ENCODE data around the gene ABRAXAS1. TPM values are rescaled to one million over a fixed set of nuclear protein-coding genes. Genes with fewer than 3 reads are reported as not detected.

Gene ABRAXAS1
- total and polyA plus RNA-seq, 2 of the 8 experiments (the other 6 are each of a cell fraction or from before 2014, with no cell fraction given): 11.4 to 32.1 TPM

DNA sequence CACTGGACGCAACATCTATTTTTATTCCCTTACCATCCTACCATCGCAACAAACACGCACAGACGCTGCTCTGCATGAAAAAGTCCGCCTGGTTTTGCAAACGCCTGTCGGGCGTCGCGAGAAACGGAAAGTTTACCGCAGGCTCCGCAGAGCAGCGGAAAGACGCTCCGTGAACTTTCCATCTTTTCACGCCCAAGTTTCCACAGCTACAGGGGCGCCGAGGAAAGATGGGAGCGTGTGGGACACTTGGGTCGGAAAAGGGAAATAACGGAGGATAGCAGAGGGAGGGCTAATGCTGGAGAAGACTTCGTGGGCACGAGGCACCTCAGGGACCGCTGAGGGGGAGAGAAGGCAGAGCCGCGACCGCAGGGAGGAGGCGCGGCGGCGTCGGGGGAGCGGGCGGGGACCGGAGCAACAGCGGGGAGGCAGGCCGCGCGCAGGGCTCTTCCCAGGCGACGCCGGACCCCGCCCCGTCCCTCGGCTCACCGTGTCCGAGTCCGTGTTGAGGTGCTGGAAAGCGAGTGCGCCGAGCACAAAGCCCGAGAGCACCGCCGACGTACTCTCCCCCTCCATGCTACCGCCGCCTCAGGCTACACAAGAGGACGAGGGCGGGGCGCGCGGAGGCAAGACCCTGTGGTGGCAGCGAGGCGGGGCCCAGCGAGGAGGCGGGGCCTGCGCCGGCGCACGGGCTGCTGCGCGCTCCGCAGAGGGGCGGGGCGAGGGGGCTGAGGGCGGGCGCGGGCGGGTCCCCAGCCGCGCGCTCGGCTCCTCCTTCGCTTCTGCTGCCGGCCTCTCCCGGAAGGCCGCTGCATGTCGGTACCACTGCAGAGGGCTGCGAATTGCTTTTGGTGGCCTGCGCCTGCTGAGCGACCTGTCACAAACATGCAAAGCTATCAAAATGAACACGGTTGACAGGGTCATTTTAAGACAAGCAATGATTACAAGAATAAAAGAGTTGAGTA lies at the start of gene ABRAXAS1 (continued):
- no peak for TF ChIP-seq YY1 (IDR thresholded peaks at IDR 0.05; ENCODE audit: low read depth, low read length)
- 0 out of 2 replicates have a peak, but pooled peaks have one; percentile 7 for TF ChIP-seq TEAD4 (IDR thresholded peaks at IDR 0.05; ENCODE audit: low read depth, low read length)
- no peak for TF ChIP-seq RAD21 (IDR thresholded peaks at IDR 0.05 in 1 of 2, conservative IDR thresholded peaks at IDR 0.05 in 1 of 2; ENCODE audit: low read depth in 2 of 2, low read length in 2 of 2)
- peak; percentile 66 for TF ChIP-seq TAF1 (IDR thresholded peaks at IDR 0.05; ENCODE audit: low read depth, low read length)
- TF ChIP-seq, protein P1, sequence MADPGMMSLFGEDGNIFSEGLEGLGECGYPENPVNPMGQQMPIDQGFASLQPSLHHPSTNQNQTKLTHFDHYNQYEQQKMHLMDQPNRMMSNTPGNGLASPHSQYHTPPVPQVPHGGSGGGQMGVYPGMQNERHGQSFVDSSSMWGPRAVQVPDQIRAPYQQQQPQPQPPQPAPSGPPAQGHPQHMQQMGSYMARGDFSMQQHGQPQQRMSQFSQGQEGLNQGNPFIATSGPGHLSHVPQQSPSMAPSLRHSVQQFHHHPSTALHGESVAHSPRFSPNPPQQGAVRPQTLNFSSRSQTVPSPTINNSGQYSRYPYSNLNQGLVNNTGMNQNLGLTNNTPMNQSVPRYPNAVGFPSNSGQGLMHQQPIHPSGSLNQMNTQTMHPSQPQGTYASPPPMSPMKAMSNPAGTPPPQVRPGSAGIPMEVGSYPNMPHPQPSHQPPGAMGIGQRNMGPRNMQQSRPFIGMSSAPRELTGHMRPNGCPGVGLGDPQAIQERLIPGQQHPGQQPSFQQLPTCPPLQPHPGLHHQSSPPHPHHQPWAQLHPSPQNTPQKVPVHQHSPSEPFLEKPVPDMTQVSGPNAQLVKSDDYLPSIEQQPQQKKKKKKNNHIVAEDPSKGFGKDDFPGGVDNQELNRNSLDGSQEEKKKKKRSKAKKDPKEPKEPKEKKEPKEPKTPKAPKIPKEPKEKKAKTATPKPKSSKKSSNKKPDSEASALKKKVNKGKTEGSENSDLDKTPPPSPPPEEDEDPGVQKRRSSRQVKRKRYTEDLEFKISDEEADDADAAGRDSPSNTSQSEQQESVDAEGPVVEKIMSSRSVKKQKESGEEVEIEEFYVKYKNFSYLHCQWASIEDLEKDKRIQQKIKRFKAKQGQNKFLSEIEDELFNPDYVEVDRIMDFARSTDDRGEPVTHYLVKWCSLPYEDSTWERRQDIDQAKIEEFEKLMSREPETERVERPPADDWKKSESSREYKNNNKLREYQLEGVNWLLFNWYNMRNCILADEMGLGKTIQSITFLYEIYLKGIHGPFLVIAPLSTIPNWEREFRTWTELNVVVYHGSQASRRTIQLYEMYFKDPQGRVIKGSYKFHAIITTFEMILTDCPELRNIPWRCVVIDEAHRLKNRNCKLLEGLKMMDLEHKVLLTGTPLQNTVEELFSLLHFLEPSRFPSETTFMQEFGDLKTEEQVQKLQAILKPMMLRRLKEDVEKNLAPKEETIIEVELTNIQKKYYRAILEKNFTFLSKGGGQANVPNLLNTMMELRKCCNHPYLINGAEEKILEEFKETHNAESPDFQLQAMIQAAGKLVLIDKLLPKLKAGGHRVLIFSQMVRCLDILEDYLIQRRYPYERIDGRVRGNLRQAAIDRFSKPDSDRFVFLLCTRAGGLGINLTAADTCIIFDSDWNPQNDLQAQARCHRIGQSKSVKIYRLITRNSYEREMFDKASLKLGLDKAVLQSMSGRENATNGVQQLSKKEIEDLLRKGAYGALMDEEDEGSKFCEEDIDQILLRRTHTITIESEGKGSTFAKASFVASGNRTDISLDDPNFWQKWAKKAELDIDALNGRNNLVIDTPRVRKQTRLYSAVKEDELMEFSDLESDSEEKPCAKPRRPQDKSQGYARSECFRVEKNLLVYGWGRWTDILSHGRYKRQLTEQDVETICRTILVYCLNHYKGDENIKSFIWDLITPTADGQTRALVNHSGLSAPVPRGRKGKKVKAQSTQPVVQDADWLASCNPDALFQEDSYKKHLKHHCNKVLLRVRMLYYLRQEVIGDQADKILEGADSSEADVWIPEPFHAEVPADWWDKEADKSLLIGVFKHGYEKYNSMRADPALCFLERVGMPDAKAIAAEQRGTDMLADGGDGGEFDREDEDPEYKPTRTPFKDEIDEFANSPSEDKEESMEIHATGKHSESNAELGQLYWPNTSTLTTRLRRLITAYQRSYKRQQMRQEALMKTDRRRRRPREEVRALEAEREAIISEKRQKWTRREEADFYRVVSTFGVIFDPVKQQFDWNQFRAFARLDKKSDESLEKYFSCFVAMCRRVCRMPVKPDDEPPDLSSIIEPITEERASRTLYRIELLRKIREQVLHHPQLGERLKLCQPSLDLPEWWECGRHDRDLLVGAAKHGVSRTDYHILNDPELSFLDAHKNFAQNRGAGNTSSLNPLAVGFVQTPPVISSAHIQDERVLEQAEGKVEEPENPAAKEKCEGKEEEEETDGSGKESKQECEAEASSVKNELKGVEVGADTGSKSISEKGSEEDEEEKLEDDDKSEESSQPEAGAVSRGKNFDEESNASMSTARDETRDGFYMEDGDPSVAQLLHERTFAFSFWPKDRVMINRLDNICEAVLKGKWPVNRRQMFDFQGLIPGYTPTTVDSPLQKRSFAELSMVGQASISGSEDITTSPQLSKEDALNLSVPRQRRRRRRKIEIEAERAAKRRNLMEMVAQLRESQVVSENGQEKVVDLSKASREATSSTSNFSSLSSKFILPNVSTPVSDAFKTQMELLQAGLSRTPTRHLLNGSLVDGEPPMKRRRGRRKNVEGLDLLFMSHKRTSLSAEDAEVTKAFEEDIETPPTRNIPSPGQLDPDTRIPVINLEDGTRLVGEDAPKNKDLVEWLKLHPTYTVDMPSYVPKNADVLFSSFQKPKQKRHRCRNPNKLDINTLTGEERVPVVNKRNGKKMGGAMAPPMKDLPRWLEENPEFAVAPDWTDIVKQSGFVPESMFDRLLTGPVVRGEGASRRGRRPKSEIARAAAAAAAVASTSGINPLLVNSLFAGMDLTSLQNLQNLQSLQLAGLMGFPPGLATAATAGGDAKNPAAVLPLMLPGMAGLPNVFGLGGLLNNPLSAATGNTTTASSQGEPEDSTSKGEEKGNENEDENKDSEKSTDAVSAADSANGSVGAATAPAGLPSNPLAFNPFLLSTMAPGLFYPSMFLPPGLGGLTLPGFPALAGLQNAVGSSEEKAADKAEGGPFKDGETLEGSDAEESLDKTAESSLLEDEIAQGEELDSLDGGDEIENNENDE (IDR thresholded peaks at IDR 0.05; ENCODE audit: insufficient replicate concordance, low read length): no peak
- TF ChIP-seq EGR1 (IDR thresholded peaks at IDR 0.05; ENCODE audit: borderline replicate concordance, low read depth, low read length): no peak
- TF ChIP-seq KDM1A (IDR thresholded peaks at IDR 0.05; ENCODE audit: borderline replicate concordance, low read length): peak; percentile 69; the same call in 1 of the 2 replicates
- TF ChIP-seq, protein P2, sequence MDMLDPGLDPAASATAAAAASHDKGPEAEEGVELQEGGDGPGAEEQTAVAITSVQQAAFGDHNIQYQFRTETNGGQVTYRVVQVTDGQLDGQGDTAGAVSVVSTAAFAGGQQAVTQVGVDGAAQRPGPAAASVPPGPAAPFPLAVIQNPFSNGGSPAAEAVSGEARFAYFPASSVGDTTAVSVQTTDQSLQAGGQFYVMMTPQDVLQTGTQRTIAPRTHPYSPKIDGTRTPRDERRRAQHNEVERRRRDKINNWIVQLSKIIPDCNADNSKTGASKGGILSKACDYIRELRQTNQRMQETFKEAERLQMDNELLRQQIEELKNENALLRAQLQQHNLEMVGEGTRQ (IDR thresholded peaks at IDR 0.05; ENCODE audit: low read length): no peak

Data from H1 (cell line).